ENCODE measurements around the gene C15orf39.

- no peak for TF ChIP-seq CTCF (conservative IDR thresholded peaks at IDR 0.05; ENCODE audit: low read depth in 2 of 2)
- TF ChIP-seq REST (IDR thresholded peaks at IDR 0.05; ENCODE audit: unreplicated experiment), result no peak
- TF ChIP-seq CREB1 (CRISPR knock-in tag; IDR thresholded peaks at IDR 0.05; ENCODE audit: low read depth), result no peak
Measured at GRCh38 chr15:75234191-75234810, 32.6 kb downstream of the C15orf39 start.

Measured in GM23338 (cell line).